NCI-H774 (cell line): ENCODE results near the gene MAGI1.

Experiments
- DNase-seq: peaks from one replicate; lab custom pipeline; 2025; lab: John Stamatoyannopoulos, UW

The MAGI1 gene

DNA sequence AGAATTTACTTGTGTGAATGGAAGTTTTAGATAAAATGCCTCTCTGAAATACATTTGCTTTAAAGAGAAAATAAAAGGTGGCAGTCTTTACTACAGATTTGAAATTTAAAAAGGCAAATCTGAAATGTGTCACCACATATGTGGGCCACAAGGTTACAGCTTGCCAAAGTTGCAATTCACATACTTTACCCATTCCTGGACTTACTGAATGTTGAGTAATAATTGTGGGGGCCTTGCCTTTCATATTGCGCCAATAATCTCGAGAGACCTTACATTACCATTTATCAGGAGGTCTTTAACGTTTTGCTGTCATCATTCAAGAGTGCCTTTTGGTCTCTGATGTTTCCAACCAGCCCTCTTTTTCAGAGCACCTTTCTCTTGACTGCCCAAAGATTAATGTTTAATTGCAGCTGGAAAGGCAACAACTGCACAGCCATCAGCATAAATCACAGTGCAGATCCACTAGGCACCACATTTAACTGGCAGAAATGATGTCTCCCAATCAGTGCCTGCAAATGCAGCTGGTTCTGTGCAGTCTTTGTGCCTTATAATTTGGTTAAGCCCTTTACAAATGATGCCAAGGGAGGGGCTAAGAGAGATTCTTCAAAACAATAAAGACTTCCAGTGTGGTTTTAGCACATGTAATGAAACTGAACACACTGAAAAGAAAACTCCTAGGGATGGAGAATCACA lies 206.8 kb downstream of the MAGI1 start:
- no peak for DNase-seq

DNA sequence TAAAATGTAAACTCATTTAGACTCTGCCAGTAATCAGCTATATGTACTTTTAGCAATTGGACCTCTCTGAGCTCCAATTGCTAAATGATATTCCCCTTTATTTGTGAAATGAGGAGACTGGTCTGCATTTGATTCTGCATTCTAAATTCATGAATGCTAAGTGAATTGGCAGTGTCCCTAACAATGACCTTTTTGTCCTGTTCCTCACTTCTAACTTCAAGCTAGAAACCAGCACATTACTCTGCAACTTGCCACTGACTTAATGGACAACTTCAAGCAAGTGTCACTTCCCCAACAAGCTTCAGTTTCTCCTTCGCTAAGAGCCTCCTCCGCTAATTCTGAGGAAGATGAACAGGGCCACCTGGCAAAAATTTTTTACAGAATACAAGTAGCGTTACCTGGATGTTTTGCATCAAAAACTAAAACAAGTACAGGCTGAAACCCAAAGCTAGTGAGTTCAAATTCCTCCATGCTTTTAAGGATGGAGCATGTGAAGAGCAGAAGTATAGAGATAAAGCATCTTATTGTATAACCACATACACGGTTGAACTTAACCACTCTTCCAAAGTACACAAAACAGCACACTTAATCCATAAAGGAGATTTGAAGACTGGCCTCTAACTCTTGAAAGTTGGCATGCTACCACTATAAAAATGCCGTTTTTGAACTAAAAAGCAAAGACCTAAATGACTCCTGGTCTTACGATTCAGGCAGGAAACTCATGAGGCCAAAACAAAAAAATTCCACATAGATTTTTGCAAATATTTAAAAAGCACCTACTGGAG lies 207.6 kb downstream of the MAGI1 start:
- no peak for DNase-seq

DNA sequence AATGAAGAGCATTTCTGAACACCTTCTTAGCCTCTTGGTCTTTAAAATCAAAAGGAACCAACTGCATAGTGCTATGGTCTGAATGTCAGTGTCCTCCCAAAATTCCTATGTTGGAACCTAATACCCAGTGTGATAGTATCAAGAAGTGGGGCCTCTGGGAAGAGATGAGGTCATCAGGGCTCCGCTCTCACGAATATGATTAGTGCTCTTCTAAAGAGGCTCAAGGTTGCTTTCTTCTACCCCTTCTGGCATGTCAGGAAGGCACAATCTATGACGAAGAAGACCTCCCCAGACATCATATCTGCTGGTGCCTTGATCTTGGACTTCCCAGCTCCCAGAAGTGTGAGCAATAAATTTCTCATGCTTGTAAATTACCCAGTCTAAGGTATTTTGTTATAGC lies 209.5 kb downstream of the MAGI1 start:
- DNase-seq, result no peak

DNA sequence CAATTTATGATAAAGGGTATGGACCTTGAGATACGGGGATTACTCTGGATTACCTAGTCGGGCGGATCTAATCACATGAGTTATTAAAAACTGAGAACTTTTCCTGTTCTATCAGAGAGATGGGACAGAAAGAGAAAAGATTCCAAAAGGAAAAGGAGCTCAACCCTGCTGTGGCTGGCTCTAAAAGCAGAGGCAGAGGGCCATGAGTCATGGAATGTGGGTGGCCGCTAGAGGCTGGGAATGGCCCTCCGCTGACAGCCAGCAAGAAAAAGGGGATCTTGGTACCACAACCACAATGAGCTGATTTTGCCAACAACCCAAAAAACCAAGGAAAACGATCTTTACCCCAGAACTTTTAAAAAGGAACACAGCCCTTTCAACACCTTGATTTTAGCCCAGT lies 210.0 kb downstream of the MAGI1 start:
- no peak for DNase-seq

DNA sequence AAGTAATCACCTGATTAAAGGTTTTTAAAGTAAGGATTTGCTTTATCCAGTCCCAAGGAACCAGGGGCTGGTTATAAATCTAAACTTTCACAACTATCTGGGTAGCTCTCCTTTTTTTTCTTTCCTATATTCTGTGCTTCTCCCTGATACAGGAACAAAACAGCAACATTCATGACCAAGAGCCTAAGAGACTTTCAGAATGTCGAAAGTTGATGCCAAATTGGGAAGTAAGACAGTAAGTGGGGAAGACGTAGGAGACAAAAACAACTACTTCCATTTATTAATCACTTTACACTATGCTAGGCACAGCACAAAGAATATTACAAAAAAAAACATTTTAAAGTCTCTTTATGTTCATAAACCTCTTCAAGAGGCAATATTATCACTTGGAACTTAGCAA lies 211.6 kb downstream of the MAGI1 start:
- no peak for DNase-seq

DNA sequence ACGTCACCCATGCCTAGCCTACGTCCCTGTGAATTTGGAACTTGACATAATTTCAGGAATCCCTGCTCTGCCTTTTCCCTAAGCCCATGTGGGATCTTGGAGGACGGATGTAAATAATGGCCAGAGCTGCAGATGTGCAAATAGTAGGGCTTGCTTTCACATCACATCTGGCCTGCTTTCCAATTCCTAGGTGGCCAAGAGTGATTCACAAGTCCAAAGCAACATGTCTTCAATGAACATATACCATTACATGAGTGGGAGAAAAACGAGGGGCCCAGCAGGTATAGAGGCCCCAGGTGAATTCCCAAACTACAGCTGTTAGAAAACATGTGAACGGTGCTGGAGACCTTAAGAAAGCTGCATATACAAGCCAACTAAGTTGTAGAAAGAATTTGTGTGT lies 214.6 kb downstream of the MAGI1 start:
- no peak for DNase-seq

DNA sequence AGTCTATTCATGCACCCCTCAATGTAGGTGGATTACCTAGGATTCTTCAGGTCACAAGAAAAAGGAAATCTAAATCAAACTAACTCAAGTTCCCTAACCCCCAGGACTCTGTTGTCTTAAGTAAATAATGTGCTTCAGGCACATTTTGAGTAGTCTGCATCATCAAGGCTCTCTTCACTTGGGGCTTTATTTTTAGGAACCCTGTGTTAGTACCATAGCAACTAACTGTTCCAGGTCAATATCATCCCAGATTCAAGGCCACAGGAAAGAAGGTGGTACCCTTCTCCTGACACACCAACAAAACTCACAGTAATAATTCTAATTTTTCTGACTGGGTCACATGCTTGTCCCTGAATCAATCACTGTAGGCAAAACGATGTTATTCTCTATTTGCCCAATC lies 218.1 kb downstream of the MAGI1 start:
- DNase-seq, result no peak

DNA sequence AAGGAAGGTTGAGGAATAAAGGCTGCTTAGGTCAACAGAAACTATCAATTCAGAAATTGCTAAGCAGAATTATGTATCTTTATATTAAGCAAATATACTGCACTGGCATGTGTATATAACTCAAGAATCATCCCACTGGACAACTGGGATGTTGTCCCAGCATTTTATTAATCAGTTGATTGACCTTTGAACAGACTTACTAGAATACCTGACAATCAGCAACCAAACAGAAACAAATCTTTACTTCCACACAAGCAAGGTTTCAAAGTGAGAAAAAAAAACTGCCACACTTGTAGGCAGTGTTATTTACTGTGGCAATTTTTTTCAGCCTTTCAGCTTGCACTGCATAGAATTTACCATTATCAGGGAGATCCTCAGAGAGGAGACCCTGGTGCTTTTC lies 218.8 kb downstream of the MAGI1 start:
- DNase-seq, result no peak

DNA sequence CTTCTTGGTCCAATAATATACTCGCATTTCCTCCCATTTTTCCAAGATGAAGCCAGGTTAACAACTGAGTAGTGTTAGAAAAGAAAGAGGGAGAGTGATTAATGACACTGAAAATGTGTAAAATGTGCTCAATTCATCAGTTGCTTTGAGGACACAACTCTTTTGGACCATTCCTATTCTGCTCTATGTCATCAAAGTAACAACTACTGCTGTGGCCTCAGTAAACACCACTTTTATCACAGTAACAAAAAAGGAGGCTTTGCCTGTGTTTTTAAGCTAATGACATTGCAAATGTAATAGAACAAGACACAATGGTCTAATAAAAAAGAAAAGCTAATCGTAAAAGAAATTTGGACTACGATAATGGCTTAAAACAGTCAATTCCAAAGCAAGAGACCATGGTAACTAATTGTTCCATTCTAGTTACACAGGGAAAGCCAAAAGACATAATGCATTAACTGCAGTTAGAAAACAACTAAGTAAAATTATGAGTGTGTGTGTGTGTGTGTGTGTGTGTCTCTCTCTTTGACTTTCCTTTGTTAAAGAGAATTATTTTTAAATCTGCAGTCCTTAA lies 221.1 kb downstream of the MAGI1 start:
- peak; percentile 13 for DNase-seq

DNA sequence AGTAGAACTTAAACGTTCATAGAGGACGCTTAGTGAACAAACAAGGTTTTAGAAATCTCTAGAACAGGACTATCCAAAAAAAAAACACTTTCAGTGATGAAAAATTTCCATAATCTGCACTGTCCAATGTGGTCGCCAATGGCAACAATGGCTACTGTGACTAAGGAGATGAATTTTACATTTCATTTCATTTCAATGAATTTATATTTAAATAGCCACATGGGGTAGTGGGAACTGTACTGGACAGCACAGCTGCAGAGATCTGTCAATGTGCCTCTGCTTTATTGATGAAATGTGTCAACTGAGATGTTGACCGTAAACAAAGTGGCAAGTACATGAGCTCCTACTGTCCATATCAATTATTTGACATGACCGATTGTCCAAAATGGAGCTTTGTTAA lies 222.5 kb downstream of the MAGI1 start:
- DNase-seq, result no peak

DNA sequence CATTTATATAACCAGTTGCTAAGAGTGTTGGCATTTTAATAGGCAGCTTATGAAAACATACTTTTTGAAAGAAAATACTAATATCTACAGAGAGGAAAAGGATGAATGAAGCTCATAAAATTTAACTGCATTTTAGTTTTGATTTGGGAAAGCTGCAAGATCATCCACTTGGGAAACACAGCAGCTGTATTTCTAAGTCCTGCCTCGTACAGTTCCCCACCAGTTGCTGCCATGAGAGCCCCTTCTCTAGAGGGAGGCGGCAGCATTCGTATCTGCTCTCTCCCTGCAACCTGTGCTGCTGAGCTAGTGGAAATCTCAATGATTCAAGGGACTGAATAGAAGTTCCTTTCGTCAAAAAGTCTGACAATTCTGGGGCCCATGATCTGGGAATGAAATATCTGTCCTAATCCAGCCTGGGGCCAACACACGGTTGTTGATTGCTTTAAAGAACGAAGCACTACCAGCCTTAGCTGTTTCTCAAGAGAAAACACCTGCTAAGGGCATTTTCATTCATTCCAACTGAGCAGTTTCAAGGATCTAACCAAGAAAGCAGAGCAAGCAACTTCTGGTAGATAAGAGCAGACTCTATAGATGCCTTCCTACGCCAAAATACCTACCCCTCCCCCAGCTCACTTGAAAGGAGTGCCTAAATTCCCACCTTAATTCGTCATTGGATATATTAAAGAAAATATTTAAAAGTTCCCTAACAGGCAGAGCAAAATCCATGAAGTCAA lies 223.7 kb downstream of the MAGI1 start:
- no peak for DNase-seq

DNA sequence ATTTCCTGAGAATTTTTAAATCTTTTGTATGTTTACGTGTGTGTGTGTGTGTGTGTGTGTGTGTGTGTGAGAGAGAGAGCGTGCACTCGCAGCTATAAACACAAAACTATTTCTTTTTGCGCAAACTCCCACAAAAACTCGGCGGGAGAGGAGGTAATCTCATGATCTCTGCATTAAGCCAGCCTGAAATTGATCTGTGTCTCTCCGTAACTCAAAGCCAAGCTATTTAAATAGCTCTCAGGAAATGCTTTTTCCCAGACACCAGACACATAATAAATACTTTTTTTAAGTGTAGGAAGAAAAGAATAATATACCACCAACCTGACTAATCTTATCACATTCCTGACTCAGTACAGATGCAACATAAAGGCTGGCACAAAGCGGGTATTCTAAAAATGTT lies 226.8 kb downstream of the MAGI1 start:
- no peak for DNase-seq

DNA sequence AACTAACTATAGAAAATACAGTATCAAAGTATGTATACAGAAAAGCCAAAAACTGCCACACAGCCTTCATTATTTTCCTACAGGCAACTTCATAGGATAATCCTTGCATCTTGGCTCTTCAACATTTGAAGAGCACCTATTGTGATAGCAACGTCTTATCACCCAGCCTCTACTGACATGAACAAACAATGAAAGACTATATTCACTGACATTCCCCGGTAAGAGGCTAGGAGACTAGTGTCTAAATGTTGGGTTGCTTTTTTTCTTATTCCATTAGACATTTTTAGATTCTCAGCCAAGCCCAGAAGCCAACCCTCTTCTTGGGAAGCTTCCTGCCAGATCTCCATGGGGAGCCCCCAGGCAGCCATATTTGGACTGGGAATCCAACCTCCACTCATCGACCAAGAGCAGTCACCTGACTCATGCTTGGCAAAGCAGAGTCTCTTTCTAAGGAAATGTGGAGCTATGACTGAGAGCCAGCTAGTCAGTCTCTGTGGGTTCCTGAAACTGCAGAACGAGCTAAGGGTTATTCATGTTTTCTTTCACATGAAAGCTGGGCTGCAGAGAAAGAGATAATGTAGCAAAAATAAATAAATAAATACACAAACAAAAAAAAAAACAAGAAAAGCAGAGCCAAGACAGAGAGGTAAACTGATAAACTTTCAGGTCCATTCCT lies 227.5 kb downstream of the MAGI1 start:
- no peak for DNase-seq

DNA sequence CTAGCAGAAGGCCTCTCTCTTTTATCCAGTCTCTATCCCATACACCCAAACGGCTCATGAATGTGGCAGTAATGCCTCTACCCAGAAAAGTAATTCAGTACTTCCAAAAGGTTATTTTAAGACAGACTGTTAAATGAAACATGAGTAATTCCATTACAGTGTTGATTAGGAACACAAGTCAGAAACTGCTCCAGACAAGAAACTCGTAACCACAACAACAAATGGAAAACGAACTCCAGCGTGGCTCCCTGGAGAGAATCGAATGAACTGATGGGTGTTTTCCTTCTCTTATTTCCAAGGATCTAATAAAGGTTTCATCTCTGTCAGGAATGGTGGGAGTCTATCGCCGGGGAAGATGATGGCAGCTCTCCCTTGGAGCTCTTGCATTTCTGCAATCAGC lies 228.4 kb downstream of the MAGI1 start:
- no peak for DNase-seq

DNA sequence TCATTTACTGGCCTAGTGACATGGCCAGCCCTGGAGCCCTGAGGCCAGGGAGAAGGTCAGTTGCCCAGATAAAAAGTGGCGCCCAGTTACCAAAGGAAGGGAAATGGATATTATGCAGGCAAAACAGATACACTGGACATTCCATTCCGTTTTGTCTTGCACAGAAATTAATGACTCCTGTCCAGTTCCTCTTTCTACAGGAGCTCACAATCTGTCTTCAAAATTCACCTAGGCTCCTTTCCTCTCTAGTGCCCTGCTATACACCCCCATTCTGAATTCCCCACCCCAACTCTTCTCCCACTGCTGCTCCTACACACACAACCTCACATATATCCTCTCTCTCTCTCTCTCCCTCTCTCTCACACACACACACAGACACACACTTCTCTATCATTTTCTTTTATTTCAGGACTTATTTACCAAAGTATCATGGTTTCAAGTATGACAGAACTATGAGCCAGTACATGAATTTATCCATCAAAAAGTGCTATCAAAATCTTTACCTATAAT lies 229.0 kb downstream of the MAGI1 start:
- no peak for DNase-seq

DNA sequence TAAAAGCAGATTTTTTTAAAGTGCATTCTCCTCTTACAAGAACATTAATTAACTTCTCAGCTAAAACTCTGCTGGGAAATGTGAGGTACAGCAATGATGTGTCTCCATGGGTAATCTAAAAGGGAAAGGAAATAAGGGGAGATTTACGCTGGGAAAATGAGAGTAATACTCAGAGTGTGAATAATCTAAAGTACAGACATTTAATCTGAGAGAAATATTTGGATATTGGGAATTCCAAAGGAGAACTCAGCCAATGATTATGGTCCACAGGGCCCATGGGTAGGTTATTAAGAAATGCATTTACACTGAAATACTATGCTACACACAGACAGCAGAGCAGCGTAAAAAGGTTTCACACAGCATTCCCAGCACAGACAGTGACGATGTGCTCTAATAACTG lies 229.9 kb downstream of the MAGI1 start:
- DNase-seq, result no peak

DNA sequence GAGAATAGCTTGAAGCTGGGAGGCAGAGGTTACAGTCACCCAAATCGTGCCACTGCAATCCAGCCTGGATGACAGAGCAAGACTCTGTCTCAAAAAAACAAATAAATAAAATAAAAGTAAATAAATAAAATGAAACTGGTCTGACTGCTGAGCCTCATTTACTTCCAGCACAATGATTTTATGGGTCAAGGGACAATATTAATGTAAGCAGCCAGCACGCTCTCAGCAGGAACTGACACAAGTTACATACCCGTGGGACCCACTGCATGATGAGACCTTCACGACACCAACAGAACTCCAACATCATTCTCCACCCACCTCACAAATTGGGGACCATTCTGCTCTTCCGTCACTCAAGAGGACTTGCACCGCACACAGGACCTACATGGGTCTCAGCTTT lies 230.3 kb downstream of the MAGI1 start:
- DNase-seq, result no peak

DNA sequence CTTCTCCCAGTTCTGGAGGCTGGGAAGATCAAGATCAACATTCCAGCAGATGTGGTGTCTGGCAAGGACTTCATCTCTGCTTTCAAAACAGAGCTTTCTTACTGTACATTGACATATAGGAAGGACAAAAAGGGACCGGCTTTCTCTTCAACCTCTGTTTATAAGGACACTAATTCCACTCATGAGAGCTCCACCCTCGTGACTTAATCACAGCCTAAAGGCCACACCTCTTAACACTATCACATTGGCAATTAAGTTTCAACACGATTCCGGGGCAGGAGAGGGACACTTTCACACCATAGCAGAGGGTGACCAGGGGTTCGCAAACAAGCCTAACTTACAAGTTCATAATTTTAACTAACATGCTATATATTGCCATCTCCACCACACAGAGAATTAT lies 231.5 kb downstream of the MAGI1 start:
- DNase-seq, result no peak

DNA sequence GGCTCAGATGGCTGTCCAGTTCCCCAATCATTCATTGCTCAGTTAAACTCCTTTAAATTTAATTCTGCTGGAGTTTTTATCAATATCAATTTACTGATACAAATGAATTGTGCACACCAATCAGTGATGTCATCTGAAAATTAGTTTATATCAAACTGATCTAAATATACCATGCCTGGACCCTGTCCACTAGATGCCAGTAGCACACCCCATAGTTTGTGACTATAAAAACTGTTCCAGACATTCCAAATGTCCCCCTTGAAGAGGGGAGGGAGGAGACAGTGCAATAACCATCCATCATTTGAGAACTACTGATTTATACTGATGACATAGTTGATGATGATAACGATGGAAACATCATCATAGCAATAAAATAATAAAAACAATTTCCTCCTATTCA lies 232.1 kb downstream of the MAGI1 start:
- no peak for DNase-seq

DNA sequence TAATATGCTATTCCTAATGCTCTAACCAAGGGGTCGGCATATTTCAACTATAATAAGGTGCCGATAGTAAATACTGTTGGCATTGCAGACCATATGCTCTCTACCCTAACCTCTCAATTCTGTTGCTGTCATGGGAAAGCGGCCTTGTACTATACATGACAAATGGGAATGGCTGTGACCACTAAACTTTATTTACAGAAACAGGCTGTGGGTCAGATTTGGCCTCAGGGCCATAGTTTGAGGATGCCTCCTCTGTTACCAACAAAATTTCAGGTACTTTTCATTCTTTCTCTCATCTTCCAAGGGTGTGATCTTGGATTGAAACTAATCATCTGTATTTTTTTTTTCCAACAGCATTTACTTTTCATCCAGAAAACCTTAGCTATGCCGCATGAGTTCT lies 242.0 kb downstream of the MAGI1 start:
- DNase-seq, result no peak

DNA sequence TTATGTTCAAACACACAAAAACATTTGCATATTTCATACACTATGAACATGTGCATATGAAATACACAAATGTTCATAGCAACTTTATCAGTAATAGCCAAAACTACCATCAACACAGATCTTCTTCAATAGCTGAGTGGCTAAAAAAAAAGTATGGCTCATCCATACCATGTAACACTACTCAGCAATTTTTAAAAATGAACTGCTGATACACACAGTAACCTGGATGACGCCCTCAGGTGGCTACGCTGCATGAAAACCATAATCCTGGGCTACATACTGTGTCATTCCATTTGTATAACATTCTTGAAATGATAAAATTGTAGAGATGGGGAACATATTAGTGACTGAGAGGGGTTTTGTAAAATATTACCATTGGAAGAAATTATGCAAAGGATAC lies 243.6 kb downstream of the MAGI1 start:
- DNase-seq, result no peak
